ENCODE results near the gene OR56A1. TPM values are rescaled to one million over a fixed set of nuclear protein-coding genes. Genes with fewer than 3 reads are reported as not detected.

The OR56A1 gene
- total and polyA plus RNA-seq, 2 of the 13 experiments (the other 11 are each of a cell fraction or from before 2014, with no cell fraction given): not detected

DNA sequence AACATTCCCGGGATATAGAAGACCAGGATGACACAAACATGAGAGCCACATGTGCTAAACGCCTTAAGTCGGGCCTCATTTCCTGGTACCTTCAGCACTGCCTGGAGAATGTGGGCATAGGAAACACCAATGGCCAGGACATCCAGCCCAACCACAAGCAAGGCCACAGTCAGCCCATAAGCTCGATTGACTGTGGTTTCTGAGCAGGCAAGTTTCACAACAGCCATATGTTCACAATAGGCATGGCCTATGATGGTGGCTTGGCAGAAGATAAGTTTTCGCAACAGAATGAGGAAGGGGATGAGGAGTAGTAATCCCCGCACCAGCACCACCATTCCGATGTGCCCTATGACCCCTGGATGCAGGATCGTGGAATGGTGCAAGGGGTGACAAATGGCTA is 26.9 kb upstream of the OR56A1 start (continued):
- TF ChIP-seq, protein P1, sequence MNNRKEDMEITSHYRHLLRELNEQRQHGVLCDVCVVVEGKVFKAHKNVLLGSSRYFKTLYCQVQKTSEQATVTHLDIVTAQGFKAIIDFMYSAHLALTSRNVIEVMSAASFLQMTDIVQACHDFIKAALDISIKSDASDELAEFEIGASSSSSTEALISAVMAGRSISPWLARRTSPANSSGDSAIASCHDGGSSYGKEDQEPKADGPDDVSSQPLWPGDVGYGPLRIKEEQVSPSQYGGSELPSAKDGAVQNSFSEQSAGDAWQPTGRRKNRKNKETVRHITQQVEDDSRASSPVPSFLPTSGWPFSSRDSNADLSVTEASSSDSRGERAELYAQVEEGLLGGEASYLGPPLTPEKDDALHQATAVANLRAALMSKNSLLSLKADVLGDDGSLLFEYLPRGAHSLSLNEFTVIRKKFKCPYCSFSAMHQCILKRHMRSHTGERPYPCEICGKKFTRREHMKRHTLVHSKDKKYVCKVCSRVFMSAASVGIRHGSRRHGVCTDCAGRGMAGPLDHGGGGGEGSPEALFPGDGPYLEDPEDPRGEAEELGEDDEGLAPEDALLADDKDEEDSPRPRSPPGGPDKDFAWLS (CRISPR knock-in tag; IDR thresholded peaks at IDR 0.05; ENCODE audit: borderline replicate concordance): no peak

- FAIRE-seq: no peak
- no peak for ATAC-seq
- H3K36me3 ChIP-seq (replicated peaks in 1 of 2; ENCODE audit: control insufficient read depth in 1 of 2, insufficient read depth in 2 of 2, low read length in 2 of 2): no peaks in the 10 kb centered on the region
- intact Hi-C loops (cut with micrococcal nuclease; ENCODE audit: unreplicated experiment): no loop called here
- POLR2A ChIA-PET: no interaction called here
- H3K9ac ChIP-seq (ENCODE audit: insufficient read depth, low read depth, low read length): no peak overlapping the region
- no peaks in the 10 kb centered on the region; a peak in 2 of 5 replicates for H3K27me3 ChIP-seq (ENCODE audit: control insufficient read depth in 1 of 2, insufficient read depth in 2 of 2, low read length in 2 of 2)
- DNase-seq (ENCODE audit: low spot score): no peak
- no peaks in the 10 kb centered on the region for H3K79me2 ChIP-seq (ENCODE audit: insufficient read depth, low read length)
- no peaks in the 10 kb centered on the region for H4K20me1 ChIP-seq (ENCODE audit: insufficient read depth, low read length)
- no peaks in the 10 kb centered on the region for H3K4me1 ChIP-seq (ENCODE audit: insufficient read depth, low read length)
- H3K4me3 ChIP-seq (replicated peaks in 1 of 3; ENCODE audit: insufficient read depth in 1 of 3, low read depth in 2 of 3, low read length in 3 of 3): no peak overlapping the region
- no peaks in the 10 kb centered on the region for H3K9me3 ChIP-seq (ENCODE audit: low read length)
- no peak overlapping the region for H3K4me2 ChIP-seq (ENCODE audit: low read depth, low read length)
- CTCF ChIA-PET (ENCODE audit: low intra/inter-chr PET ratio, low total read pairs): no interaction called here
- H3K27ac ChIP-seq (ENCODE audit: extremely low read length, insufficient read depth, low read length): no peak overlapping the region
- no peak overlapping the region for H2AFZ ChIP-seq (ENCODE audit: low read length)
- in situ Hi-C loops (cut with HindIII; ENCODE audit: extremely low pct_ligation_motif_present, low pct_unique_long_range_greater_than_20kb): no loop called here
- BruUV-seq (replicated peaks): no TSS peak
- no peak for TF ChIP-seq TEF (CRISPR knock-in tag; IDR thresholded peaks at IDR 0.05)
- peak; percentile 20 for TF ChIP-seq HNRNPK (IDR thresholded peaks at IDR 0.05; ENCODE audit: low read depth, low read length, poor library complexity, severe bottlenecking)
- TF ChIP-seq ATF7 (IDR thresholded peaks at IDR 0.05): 0 out of 2 replicates have a peak, but pooled peaks have one; percentile 3
- TF ChIP-seq ATF7 (CRISPR knock-in tag; IDR thresholded peaks at IDR 0.05): no peak
- TF ChIP-seq ZNF547 (CRISPR knock-in tag; IDR thresholded peaks at IDR 0.05): no peak
- TF ChIP-seq ZNF552 (CRISPR knock-in tag; IDR thresholded peaks at IDR 0.05; ENCODE audit: borderline replicate concordance): no peak
Measured at GRCh38 chr11:6055569-6055968, 25.0 kb upstream of the OR56A1 start.

Measured in HepG2 (cell line).